Hepatocyte (in vitro differentiated cells): ENCODE measurements around the gene TESK2.

Experiments used
- EZH2 ChIP-seq: fragments of 200-600 bp; sonication (generic); IDR thresholded peaks from 2 replicates; pipeline ENCODE4 v1.6.1; 2016; ENCODE audit warnings: antibody characterized with exemption, mild to moderate bottlenecking, borderline replicate concordance
- TF ChIP-seq, protein P1 (sequence below): fragments of 200-600 bp; sonication (generic); IDR thresholded peaks from 2 replicates; pipeline ENCODE4 v1.5.1; 2016; ENCODE audit warnings: antibody characterized with exemption, mild to moderate bottlenecking; ENCODE audit not compliant: poor library complexity

DNA sequence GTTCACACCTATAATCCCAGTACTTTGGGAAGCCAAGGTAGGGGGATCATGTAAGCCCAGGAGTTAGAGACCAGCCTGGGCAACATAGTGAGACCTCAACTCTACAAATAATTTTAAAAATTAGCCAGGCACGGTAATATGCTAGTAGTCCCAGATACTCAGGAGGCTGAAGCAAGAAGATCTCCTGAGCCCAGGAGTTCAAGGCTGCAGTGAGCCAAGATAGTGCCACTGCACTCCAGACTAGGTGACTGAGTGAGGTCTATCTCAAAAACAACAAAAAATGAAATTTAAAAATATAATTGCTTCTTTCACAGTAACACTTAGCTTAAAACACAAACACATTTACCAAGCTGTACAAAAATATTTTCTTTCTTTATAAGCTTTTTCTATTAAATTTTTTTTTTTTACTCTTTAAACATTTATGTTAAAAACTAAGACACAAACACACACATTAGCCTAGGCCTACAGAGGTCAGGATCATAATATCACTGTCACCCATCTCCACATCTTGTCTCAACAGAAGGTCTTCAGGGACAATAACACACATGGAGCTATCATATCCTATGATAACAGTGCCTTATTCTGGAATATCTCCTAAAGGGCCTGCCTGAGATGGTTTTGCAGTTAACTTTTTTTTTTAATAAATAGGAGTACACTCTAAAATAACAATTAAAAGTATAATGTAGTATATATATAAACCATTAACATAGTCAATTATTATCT is 43.9 kb downstream of the TESK2 start:
- TF ChIP-seq, protein P1, sequence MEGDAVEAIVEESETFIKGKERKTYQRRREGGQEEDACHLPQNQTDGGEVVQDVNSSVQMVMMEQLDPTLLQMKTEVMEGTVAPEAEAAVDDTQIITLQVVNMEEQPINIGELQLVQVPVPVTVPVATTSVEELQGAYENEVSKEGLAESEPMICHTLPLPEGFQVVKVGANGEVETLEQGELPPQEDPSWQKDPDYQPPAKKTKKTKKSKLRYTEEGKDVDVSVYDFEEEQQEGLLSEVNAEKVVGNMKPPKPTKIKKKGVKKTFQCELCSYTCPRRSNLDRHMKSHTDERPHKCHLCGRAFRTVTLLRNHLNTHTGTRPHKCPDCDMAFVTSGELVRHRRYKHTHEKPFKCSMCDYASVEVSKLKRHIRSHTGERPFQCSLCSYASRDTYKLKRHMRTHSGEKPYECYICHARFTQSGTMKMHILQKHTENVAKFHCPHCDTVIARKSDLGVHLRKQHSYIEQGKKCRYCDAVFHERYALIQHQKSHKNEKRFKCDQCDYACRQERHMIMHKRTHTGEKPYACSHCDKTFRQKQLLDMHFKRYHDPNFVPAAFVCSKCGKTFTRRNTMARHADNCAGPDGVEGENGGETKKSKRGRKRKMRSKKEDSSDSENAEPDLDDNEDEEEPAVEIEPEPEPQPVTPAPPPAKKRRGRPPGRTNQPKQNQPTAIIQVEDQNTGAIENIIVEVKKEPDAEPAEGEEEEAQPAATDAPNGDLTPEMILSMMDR, result no peak
- no peak for TF ChIP-seq EZH2
